ENCODE data around the gene ARPC1A.
"Not testable (repeated sequence)": the region's sequence is repeated elsewhere in the genome, so short reads cannot be mapped to it uniquely, and the experiment has no call there.

ARPC1A gene

GRCh38 chr7:99374111-99375064, 48.7 kb downstream of the ARPC1A start, which contains the start of gene ARPC1B:
Gene ARPC1B, plus strand, starts transcription at chr7:99374730. Its CDS starts 10,985 bp downstream, at chr7:99385715.
- Histone ChIP-seq H3K4me3 (replicated peaks; ENCODE audit: low read depth, low read length) (peak within 1 kb of the TSS; percentile 95), H3K36me3 (ENCODE audit: control insufficient read depth, insufficient read depth, low read length) (peaks cover 11% of the 10 kb centered on the region), H3K27me3 (replicated peaks; ENCODE audit: control insufficient read depth, insufficient read depth, low read length) (no peaks in the 10 kb centered on the region)
- no peak for TF ChIP-seq CTCF (IDR thresholded peaks at IDR 0.05; ENCODE audit: insufficient read depth, low read length, poor library complexity, severe bottlenecking)
- peak; percentile 89 for DNase-seq (ENCODE audit: extremely low read depth, insufficient read length)

GRCh38 chr7:99375070-99375807, 49.5 kb downstream of the ARPC1A start:
- DNase-seq (ENCODE audit: extremely low read depth, insufficient read length) = peak; percentile 85
- TF ChIP-seq CTCF (IDR thresholded peaks at IDR 0.05; ENCODE audit: insufficient read depth, low read length, poor library complexity, severe bottlenecking) = no peak
- peaks cover 9% of the 10 kb centered on the region for H3K36me3 ChIP-seq (ENCODE audit: control insufficient read depth, insufficient read depth, low read length)
- H3K27me3 ChIP-seq (replicated peaks; ENCODE audit: control insufficient read depth, insufficient read depth, low read length) = no peaks in the 10 kb centered on the region
- H3K4me3 ChIP-seq (replicated peaks; ENCODE audit: low read depth, low read length) = peak overlapping the region; percentile 95

- no peaks in the 10 kb centered on the region for H3K27me3 ChIP-seq (replicated peaks; ENCODE audit: control insufficient read depth, insufficient read depth, low read length)
- TF ChIP-seq CTCF (IDR thresholded peaks at IDR 0.05; ENCODE audit: insufficient read depth, low read length, poor library complexity, severe bottlenecking) = no peak
- peaks cover 27% of the 10 kb centered on the region for H3K36me3 ChIP-seq (ENCODE audit: control insufficient read depth, insufficient read depth, low read length)
- peak overlapping the region; percentile 67 for H3K4me3 ChIP-seq (replicated peaks; ENCODE audit: low read depth, low read length)
- peak; percentile 59 for DNase-seq (ENCODE audit: extremely low read depth, insufficient read length)
These were observed 53.4 kb downstream of the ARPC1A start for GRCh38 chr7:99379043-99379577.

GRCh38 chr7:99379693-99380031, 54.0 kb downstream of the ARPC1A start:
- peaks cover 31% of the 10 kb centered on the region for H3K36me3 ChIP-seq (ENCODE audit: control insufficient read depth, insufficient read depth, low read length)
- DNase-seq (ENCODE audit: extremely low read depth, insufficient read length); H3K27me3 ChIP-seq (replicated peaks; ENCODE audit: control insufficient read depth, insufficient read depth, low read length): not testable (repeated sequence)
- peak overlapping the region; percentile 67 for H3K4me3 ChIP-seq (replicated peaks; ENCODE audit: low read depth, low read length)

GRCh38 chr7:99380032-99380822, 54.5 kb downstream of the ARPC1A start:
- Histone ChIP-seq H3K27me3 (replicated peaks; ENCODE audit: control insufficient read depth, insufficient read depth, low read length) (no peaks in the 10 kb centered on the region), H3K36me3 (ENCODE audit: control insufficient read depth, insufficient read depth, low read length) (peaks cover 32% of the 10 kb centered on the region), H3K4me3 (replicated peaks; ENCODE audit: low read depth, low read length) (peak overlapping the region; percentile 67)
- DNase-seq (ENCODE audit: extremely low read depth, insufficient read length) = peak; percentile 86
- TF ChIP-seq CTCF (IDR thresholded peaks at IDR 0.05; ENCODE audit: insufficient read depth, low read length, poor library complexity, severe bottlenecking) = no peak
